HepG2 (cell line): ENCODE measurements around the gene GRHPR. TPM values are rescaled to one million over a fixed set of nuclear protein-coding genes. Genes with fewer than 3 reads are reported as not detected.
A peak's percentile ranks its signal among the peaks of the same experiment; 100 is the strongest.

Source experiments
- BCLAF1 ChIP-seq: fragments of 450-650 bp; IDR thresholded peaks from 2 replicates; pipeline ENCODE4 v1.6.1; 2017; ENCODE audit warnings: mild to moderate bottlenecking
- CHD4 ChIP-seq: fragments of 200-600 bp; sonication (generic); IDR thresholded peaks from 2 replicates; pipeline ENCODE4 v1.7.0; 2017; ENCODE audit warnings: mild to moderate bottlenecking, low read length, borderline replicate concordance
- ETV6 ChIP-seq: sonication (generic); formaldehyde crosslinking; conservative IDR thresholded peaks from 2 replicates; pipeline ENCODE4 v1.4.0; 2020; ENCODE audit warnings: missing genetic modification reagents
- FOXA1 ChIP-seq, 2 experiments: fragments of 450-650 bp in 1 of 2; sonication (generic) in 1 of 2; formaldehyde crosslinking in 1 of 2; IDR thresholded peaks; 2 replicates each; pipeline versions ENCODE4 v1.4.0 to v1.6.1; 2016 to 2020; ENCODE audit warnings: missing genetic modification reagents in 1 of 2
- GTF3A ChIP-seq: sonication (generic); formaldehyde crosslinking; conservative IDR thresholded peaks from 2 replicates; pipeline ENCODE4 v1.4.0; 2020; ENCODE audit warnings: mild to moderate bottlenecking, missing genetic modification reagents
- HDAC6 ChIP-seq: fragments of 200-600 bp; sonication (generic); IDR thresholded peaks from 2 replicates; pipeline ENCODE4 v1.7.0; 2017; ENCODE audit warnings: mild to moderate bottlenecking, antibody characterized with exemption, low read length, low read depth
- MTA1 ChIP-seq: sonication (generic); formaldehyde crosslinking; IDR thresholded peaks from 2 replicates; pipeline ENCODE4 v1.4.0; 2020; ENCODE audit warnings: missing genetic modification reagents, mild to moderate bottlenecking, borderline replicate concordance
- NFYB ChIP-seq: sonication (generic); formaldehyde crosslinking; IDR thresholded peaks from 2 replicates; pipeline ENCODE4 v1.4.0; 2020; ENCODE audit warnings: missing genetic modification reagents
- NONO ChIP-seq, 2 experiments: fragments of 450-650 bp in 1 of 2; sonication (generic) in 1 of 2; formaldehyde crosslinking in 1 of 2; IDR thresholded peaks in 1 of 2; conservative IDR thresholded peaks in 1 of 2; 2 replicates each; pipeline versions ENCODE4 v1.6.1 to v1.8.0; 2017 to 2022; ENCODE audit warnings: mild to moderate bottlenecking in 1 of 2, missing genetic modification reagents in 1 of 2, moderate library complexity in 1 of 2
- RARG ChIP-seq: sonication (generic); formaldehyde crosslinking; IDR thresholded peaks from 2 replicates; pipeline ENCODE4 v1.4.0; 2020; ENCODE audit warnings: low read depth, mild to moderate bottlenecking, missing genetic modification reagents
- SIN3B ChIP-seq: fragments of 150-350 bp; IDR thresholded peaks from 2 replicates; pipeline ENCODE4 v1.6.1; 2014; ENCODE audit warnings: low read length
- ZNF205 ChIP-seq: IDR thresholded peaks from 2 replicates; pipeline ENCODE4 v1.6.1; 2018; ENCODE audit warnings: missing biosample characterization, missing genetic modification reagents
- ZNF280D ChIP-seq: sonication (generic); formaldehyde crosslinking; IDR thresholded peaks from 2 replicates; pipeline ENCODE4 v1.5.1; 2020; ENCODE audit warnings: mild to moderate bottlenecking, missing genetic modification reagents
- ZNF614 ChIP-seq: IDR thresholded peaks from 2 replicates; pipeline ENCODE4 v1.6.1; 2018; ENCODE audit warnings: missing biosample characterization, missing genetic modification reagents, inconsistent platforms, borderline replicate concordance
- ZSCAN5A ChIP-seq: sonication (generic); formaldehyde crosslinking; IDR thresholded peaks from 2 replicates; pipeline ENCODE4 v1.8.0; 2022; ENCODE audit warnings: mild to moderate bottlenecking, missing genetic modification reagents, borderline replicate concordance
- polyA plus RNA-seq, 8 experiments: library from polyadenylated mRNA; depleted of rRNA in 3 of 8; stranded (reverse) in 7 of 8; unstranded in 1 of 8; fragments of >200 nt; fragmentation: Illumina TruSeq in 4 of 8; extraction: Trizol in 4 of 8; gene quantifications; 2 replicates each; pipeline versions ENCODE4 v1.2.1 to v1.2.3, GENCODE V29; 2011 to 2016; ENCODE audit warnings: low read depth in 4 of 8, missing spikeins in 1 of 8, mixed read lengths in 1 of 8; ENCODE audit not compliant: insufficient read depth in 1 of 8
- total RNA-seq, 5 experiments: library from RNA; depleted of rRNA; stranded (reverse); fragments of >200 nt; fragmentation: Illumina TruSeq; extraction: Trizol; gene quantifications; 2 replicates each; pipeline ENCODE4 v1.2.3, GENCODE V29; 2016; ENCODE audit warnings: low read depth in 1 of 5
- TF ChIP-seq, protein P1 (sequence below): sonication (generic); formaldehyde crosslinking; IDR thresholded peaks from 2 replicates; pipeline ENCODE4 v1.5.0; 2020; ENCODE audit warnings: missing genetic modification reagents, mild to moderate bottlenecking, borderline replicate concordance
- TF ChIP-seq, protein P2 (sequence below): sonication (generic); formaldehyde crosslinking; IDR thresholded peaks from 2 replicates; pipeline ENCODE4 v1.4.0; 2020; ENCODE audit warnings: missing genetic modification reagents

GRHPR gene
- total and polyA plus RNA-seq, 2 of the 13 experiments (the other 11 are each of a cell fraction or from before 2014, with no cell fraction given) = 113 to 115 TPM

- TF ChIP-seq BCLAF1 (no peak), ZSCAN5A (CRISPR knock-in tag) (no peak), ZNF280D (no peak), MTA1 (CRISPR knock-in tag) (0 out of 2 replicates have a peak, but pooled peaks have one; percentile 89), NFYB (no peak), RARG (CRISPR knock-in tag) (no peak), ZNF614 (peak; percentile 46; the same call in 1 of the 2 replicates), SIN3B (no peak), CHD4 (no peak), GTF3A (0 out of 2 replicates have a peak, but pooled peaks have one; percentile 55), ETV6 (CRISPR knock-in tag) (0 out of 2 replicates have a peak, but pooled peaks have one; percentile 9), ZNF205 (CRISPR knock-in tag) (no peak; the same call in 1 of the 2 replicates), NONO (IDR thresholded peaks at IDR 0.05) (no peak), NONO (CRISPR knock-in tag; conservative IDR thresholded peaks at IDR 0.05) (peak; percentile 76; the same call in 1 of the 2 replicates), HDAC6 (no peak), FOXA1 (IDR thresholded peaks at IDR 0.05) (no peak), FOXA1 (CRISPR knock-in tag; IDR thresholded peaks at IDR 0.05) (no peak; the same call in 1 of the 2 replicates)
- TF ChIP-seq, protein P1, sequence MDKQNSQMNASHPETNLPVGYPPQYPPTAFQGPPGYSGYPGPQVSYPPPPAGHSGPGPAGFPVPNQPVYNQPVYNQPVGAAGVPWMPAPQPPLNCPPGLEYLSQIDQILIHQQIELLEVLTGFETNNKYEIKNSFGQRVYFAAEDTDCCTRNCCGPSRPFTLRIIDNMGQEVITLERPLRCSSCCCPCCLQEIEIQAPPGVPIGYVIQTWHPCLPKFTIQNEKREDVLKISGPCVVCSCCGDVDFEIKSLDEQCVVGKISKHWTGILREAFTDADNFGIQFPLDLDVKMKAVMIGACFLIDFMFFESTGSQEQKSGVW = no peak
- TF ChIP-seq, protein P2, sequence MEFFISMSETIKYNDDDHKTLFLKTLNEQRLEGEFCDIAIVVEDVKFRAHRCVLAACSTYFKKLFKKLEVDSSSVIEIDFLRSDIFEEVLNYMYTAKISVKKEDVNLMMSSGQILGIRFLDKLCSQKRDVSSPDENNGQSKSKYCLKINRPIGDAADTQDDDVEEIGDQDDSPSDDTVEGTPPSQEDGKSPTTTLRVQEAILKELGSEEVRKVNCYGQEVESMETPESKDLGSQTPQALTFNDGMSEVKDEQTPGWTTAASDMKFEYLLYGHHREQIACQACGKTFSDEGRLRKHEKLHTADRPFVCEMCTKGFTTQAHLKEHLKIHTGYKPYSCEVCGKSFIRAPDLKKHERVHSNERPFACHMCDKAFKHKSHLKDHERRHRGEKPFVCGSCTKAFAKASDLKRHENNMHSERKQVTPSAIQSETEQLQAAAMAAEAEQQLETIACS (CRISPR knock-in tag) = peak; percentile 52
Measured at GRCh38 chr9:37422289-37423104, at the start of gene GRHPR (continued).
